Heart right ventricle (tissue), 16 donors: ENCODE data around the gene CPLX4. TPM values are rescaled to one million over a fixed set of nuclear protein-coding genes. Genes with fewer than 3 reads are reported as not detected.

Source experiments
- ATAC-seq, 8 donors: fragments of 200-7000 bp; cut with Tn5 transposase; one replicate each; pipeline ENCODE4 v1.9.1; 2020; ENCODE audit warnings: mild to moderate bottlenecking in 8 of 8, moderate library complexity in 8 of 8, moderate number of reproducible peaks in 1 of 8
- DNase-seq, 2 donors: peaks; one replicate each; pipeline ENCODE4 v3.0.0-alpha.2; 2020
- H3K27ac ChIP-seq, 10 donors: fragments of 200-600 bp; sonication (generic) in 2 of 10; one replicate each; pipeline versions ENCODE4 v1.5.0 to v1.8.0; 2020 to 2022; ENCODE audit warnings: mild to moderate bottlenecking in 3 of 10
- H3K27me3 ChIP-seq, 7 donors: fragments of 200-600 bp; one replicate each; pipeline ENCODE4 v1.8.0; 2021 to 2022; ENCODE audit warnings: mild to moderate bottlenecking in 2 of 7
- H3K36me3 ChIP-seq, 9 donors: fragments of 200-600 bp; sonication (generic) in 1 of 9; one replicate each; pipeline versions ENCODE4 v1.5.0 to v1.8.0; 2020 to 2022; ENCODE audit warnings: mild to moderate bottlenecking in 2 of 9
- H3K4me1 ChIP-seq, 9 donors: fragments of 200-600 bp; sonication (generic) in 1 of 9; one replicate each; pipeline versions ENCODE4 v1.5.0 to v1.8.0; 2020 to 2022; ENCODE audit warnings: mild to moderate bottlenecking in 4 of 9
- H3K4me3 ChIP-seq, 10 donors: fragments of 200-600 bp; sonication (generic) in 2 of 10; one replicate each; pipeline versions ENCODE4 v1.5.0 to v1.8.0; 2020 to 2022; ENCODE audit warnings: mild to moderate bottlenecking in 7 of 10, moderate library complexity in 2 of 10
- H3K9me3 ChIP-seq, 11 donors: fragments of 200-600 bp in 10 of 11; sonication (generic) in 2 of 11; one replicate each; pipeline versions ENCODE4 v1.5.0 to v1.8.0; 2013 to 2022; ENCODE audit warnings: mild to moderate bottlenecking in 2 of 11, control low read depth in 1 of 11, moderate library complexity in 1 of 11
- WGBS, 2 donors: extraction: QIAGEN DNeasy Blood & Tissue Kit; methylation state at CpG; one replicate each; pipeline ENCODE4 v1.1.7; 2013; ENCODE audit warnings: inconsistent platforms in 1 of 2; 5-methylcytosine and 5-hydroxymethylcytosine counted together
- intact Hi-C, 10 donors: fragments of 100-400 bp; cut with DNase I; formaldehyde crosslinking; loops; one replicate each; pipeline versions ENCODE4 v1.11.1 to v1.14.2; 2022
- polyA plus RNA-seq, 2 donors: library from polyadenylated mRNA; stranded (reverse); fragments of 200-250 nt; gene quantifications; one replicate each; pipeline ENCODE4 v1.2.3, GENCODE V29; 2013
- total RNA-seq, 10 donors: library from RNA; stranded (reverse); fragmentation: NEBNext Ultra II Directional in 3 of 10; extraction: Animal tissue kit (Norgen Biotek cat#: 25700) in 3 of 10; gene quantifications; one replicate each; pipeline versions ENCODE4 v1.2.1 to v1.2.4, GENCODE V29; 2021 to 2023
- TF ChIP-seq, protein P1 (sequence below), 9 donors: fragments of 200-600 bp; sonication (generic) in 2 of 9; IDR thresholded peaks; one replicate each; pipeline versions ENCODE4 v1.5.0 to v1.8.0; 2021 to 2022; ENCODE audit warnings: antibody characterized with exemption in 9 of 9, mild to moderate bottlenecking in 5 of 9, moderate library complexity in 1 of 9
- donor health status: Arrhythmogenic right ventricular cardiomyopathy.
- donor health status: ischemic (EF 13 %, LVEDD 7.1; RV severe dilation, severe dysfunction).
- donor health status: healthy with polysubstance abuse.
- donor health status: DM: no; HTN: yes; CAD: no.
- donor health status: DM: no; HTN: no; CAD: no.
- donor health status: ischemic (EF 25% LVEDD 6.9; RV normal size, moderate dysfunction).
- donor health status: ischemic (EF 25% LVEDD 5.7; RV mildly dilated, moderate dysfunction).
- donor health status: healthy.
- donor health status: DM: yes; HTN: yes; CAD: no.
- donor health status: Ischemic cardiomyopathy.
- donor health status: ischemic (EF 35%, LVEDD 5.7; RV mildly dilated, moderate dysfunction).
- donor health status: nonischemic (EF 11% LVEDD 7.7; RV severe dilation, severe dysfunction).
- donor health status: DM: yes; HTN: yes; CAD: no.
- donor health status: PGD.
- donor health status: ischemic (EF 29% LVEDD 5.4; RV normal size, mild dysfunction).
- donor health status: nonischemic (EF 23%, LVEDD 6.1; RV moderate dilation, normal function).

CPLX4 gene
- total and polyA plus RNA-seq, 12 donors, result 0.11 TPM; not detected in 11

DNA sequence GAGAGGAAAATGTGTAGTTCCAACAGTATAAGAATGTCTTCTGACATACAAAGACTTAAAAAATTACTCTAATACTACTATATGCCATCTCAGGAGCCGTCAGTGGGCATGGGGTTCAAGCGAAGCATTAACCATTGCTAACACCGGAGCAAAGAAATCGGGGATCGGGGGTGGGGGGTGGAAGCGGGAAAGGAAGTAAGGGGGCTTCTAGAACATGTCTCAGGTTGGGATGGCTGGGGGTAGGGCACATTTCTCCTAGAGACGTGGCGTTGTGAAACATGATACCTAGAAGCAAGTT lies 39.9 kb upstream of the CPLX4 start:
- TF ChIP-seq, protein P1, sequence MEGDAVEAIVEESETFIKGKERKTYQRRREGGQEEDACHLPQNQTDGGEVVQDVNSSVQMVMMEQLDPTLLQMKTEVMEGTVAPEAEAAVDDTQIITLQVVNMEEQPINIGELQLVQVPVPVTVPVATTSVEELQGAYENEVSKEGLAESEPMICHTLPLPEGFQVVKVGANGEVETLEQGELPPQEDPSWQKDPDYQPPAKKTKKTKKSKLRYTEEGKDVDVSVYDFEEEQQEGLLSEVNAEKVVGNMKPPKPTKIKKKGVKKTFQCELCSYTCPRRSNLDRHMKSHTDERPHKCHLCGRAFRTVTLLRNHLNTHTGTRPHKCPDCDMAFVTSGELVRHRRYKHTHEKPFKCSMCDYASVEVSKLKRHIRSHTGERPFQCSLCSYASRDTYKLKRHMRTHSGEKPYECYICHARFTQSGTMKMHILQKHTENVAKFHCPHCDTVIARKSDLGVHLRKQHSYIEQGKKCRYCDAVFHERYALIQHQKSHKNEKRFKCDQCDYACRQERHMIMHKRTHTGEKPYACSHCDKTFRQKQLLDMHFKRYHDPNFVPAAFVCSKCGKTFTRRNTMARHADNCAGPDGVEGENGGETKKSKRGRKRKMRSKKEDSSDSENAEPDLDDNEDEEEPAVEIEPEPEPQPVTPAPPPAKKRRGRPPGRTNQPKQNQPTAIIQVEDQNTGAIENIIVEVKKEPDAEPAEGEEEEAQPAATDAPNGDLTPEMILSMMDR (IDR thresholded peaks at IDR 0.05), result no peak
- intact Hi-C loops, result no loop called here
- DNase-seq (no peak), ATAC-seq (peak in 2 of 8 donors; percentile 23 to 47)
- H3K4me1 ChIP-seq, result peaks cover 0 to 37% (median 28%) of the 10 kb centered on the region in 9 donors
- no peaks in the 10 kb centered on the region for H3K9me3 ChIP-seq
- H3K27me3 ChIP-seq, result no peaks in the 10 kb centered on the region
- peak overlapping the region in 9 of 10 donors; percentile 81 to 94 (median 89) for H3K27ac ChIP-seq
- WGBS, 2 donors, result 0 to 1% methylated on average over 8 of the region's 8 CpGs
- peaks cover 0 to 30% (median 19%) of the 10 kb centered on the region in 9 donors for H3K36me3 ChIP-seq
- H3K4me3 ChIP-seq, result peak overlapping the region; percentile 65 to 99 (median 88)

DNA sequence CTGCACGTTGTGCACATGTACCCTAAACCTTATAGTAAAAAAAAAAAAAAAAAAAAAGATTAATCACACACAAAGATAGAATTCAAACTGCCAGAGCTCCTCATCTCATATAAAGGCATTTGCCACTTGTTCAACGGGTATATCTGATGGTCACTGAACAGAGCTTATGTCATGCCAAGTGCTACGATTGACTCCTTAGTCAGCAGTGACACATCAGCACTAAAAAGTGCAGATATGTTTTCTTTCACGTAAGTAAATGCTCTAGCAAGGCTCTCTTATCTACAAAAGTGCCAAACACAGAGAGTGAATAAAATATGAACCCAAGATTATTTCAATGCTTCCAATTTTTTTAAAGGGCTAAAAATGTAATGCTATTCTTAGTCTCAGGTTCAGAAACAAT lies 39.5 kb upstream of the CPLX4 start:
- intact Hi-C loops, result no loop called here
- peaks cover 0 to 34% (median 21%) of the 10 kb centered on the region in 9 donors for H3K36me3 ChIP-seq
- 6 to 9% methylated on average over 4 of the region's 4 CpGs for WGBS, 2 donors
- peaks cover 0 to 38% (median 30%) of the 10 kb centered on the region in 9 donors for H3K4me1 ChIP-seq
- peak overlapping the region in 9 of 10 donors; percentile 65 to 99 (median 87) for H3K4me3 ChIP-seq
- H3K9me3 ChIP-seq, result no peaks in the 10 kb centered on the region
- ATAC-seq (no peak), DNase-seq (no peak)
- H3K27ac ChIP-seq, result peak overlapping the region in 8 of 10 donors; percentile 81 to 94 (median 88)
- TF ChIP-seq, protein P1 (IDR thresholded peaks at IDR 0.05), result no peak
- H3K27me3 ChIP-seq, result no peaks in the 10 kb centered on the region

DNA sequence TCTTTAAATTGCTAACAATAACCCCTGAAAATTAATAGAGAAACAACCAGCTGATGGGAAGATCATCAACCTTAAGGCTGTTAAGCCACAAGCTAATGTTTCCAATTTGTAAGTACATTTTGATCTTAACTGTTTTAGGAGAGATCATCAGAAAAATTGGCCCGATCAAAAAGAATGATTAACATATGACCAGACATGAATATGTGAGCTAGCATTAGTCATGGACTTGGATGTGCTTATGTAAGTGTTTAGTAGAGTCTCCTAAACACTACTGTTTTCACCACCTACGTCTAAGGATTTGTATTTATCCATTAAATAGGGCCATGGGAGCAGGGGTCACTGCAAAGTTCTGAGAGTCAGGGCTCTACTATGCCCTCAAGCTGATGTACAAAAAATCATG lies 36.3 kb upstream of the CPLX4 start:
- Histone ChIP-seq H3K9me3 (no peaks in the 10 kb centered on the region), H3K4me1 (peaks cover 0 to 34% (median 27%) of the 10 kb centered on the region in 9 donors), H3K27ac (no peak overlapping the region), H3K4me3 (no peak overlapping the region), H3K36me3 (peaks cover 0 to 66% (median 40%) of the 10 kb centered on the region in 9 donors), H3K27me3 (no peaks in the 10 kb centered on the region)
- WGBS, 2 donors, result 90 to 92% methylated on average over 2 of the region's 2 CpGs
- DNase-seq, result no peak
- intact Hi-C loops, result no loop called here
- TF ChIP-seq, protein P1 (IDR thresholded peaks at IDR 0.05), result no peak
- ATAC-seq, result no peak

DNA sequence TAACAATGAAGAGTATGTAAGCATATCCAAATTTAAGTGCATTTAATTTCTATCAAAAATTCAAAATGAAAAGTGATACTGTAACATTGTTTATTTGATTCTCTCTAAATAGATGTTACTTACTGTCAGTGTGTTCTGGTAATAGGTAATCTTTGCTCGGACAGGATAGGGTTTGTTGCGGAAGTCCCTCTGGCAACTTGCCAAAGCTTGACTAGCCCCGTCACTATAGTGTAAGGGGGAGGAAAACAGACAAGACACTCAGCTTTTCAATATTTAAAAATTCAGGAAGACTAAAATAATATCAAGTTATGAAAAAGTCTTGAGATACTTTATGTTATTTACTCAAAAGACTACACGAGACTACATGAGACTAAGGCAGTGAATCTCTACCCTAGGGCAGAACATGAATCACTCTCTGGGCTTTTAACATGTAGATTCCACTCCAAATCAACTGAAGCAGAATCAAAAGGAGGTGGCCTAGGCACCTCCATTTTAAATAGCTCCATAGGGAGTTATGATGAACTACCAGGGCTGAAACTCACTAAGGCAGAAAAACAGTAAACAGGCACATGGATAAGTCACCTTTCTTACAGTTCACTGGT lies 34.7 kb upstream of the CPLX4 start:
- Histone ChIP-seq H3K27me3 (no peaks in the 10 kb centered on the region), H3K4me1 (peaks cover 0 to 31% (median 24%) of the 10 kb centered on the region in 9 donors), H3K36me3 (peaks cover 0 to 82% (median 54%) of the 10 kb centered on the region in 9 donors), H3K27ac (no peak overlapping the region), H3K4me3 (no peak overlapping the region), H3K9me3 (no peaks in the 10 kb centered on the region)
- intact Hi-C loops, result no loop called here
- TF ChIP-seq, protein P1 (IDR thresholded peaks at IDR 0.05), result no peak
- ATAC-seq (no peak), DNase-seq (no peak)
- 60 to 61% methylated on average over 4 of the region's 4 CpGs for WGBS, 2 donors
